DND-41 (cell line): ENCODE measurements around the gene DNAJA3.

ENCODE experiments used
- ATAC-seq: fragments of 200-7000 bp; cut with Tn5 transposase; 3 replicates; pipeline ENCODE4 v1.9.1; 2021; ENCODE audit warnings: low read depth; ENCODE audit not compliant: insufficient read depth
- DNase-seq: peaks from one replicate; pipeline ENCODE4 v3.0.0-alpha.2; 2020
- H2AFZ ChIP-seq: 2 replicates; pipeline ENCODE4 v1.6.0; 2012; ENCODE audit warnings: low read depth, low read length
- H3K27ac ChIP-seq: 2 replicates; pipeline ENCODE4 v1.5.1; 2012; ENCODE audit warnings: low read length, inconsistent platforms
- H3K27me3 ChIP-seq: fragments of 200-600 bp; sonication (generic); 2 replicates; pipeline ENCODE4 v1.6.0; 2012; ENCODE audit warnings: low read length, mild to moderate bottlenecking, inconsistent platforms; ENCODE audit not compliant: insufficient read depth, poor library complexity
- H3K36me3 ChIP-seq: 2 replicates; pipeline ENCODE4 v1.5.1; 2012; ENCODE audit warnings: low read length, inconsistent platforms; ENCODE audit not compliant: insufficient read depth
- H3K4me1 ChIP-seq: 2 replicates; pipeline ENCODE4 v1.5.1; 2012; ENCODE audit warnings: mild to moderate bottlenecking, low read length; ENCODE audit not compliant: insufficient read depth
- H3K4me2 ChIP-seq: 2 replicates; pipeline ENCODE4 v1.6.0; 2012; ENCODE audit warnings: mild to moderate bottlenecking, moderate library complexity, low read length, inconsistent platforms; ENCODE audit not compliant: insufficient read depth
- H3K4me3 ChIP-seq, 2 experiments: fragments of 200-600 bp in 1 of 2; shearing (Covaris generic) in 1 of 2; 2 replicates each; pipeline ENCODE4 v1.5.1; 2012 to 2016; ENCODE audit warnings: inconsistent platforms in 2 of 2, low read length in 2 of 2, mild to moderate bottlenecking in 2 of 2, low read depth in 1 of 2, moderate library complexity in 1 of 2
- H3K79me2 ChIP-seq: 2 replicates; pipeline ENCODE4 v1.6.0; 2012; ENCODE audit warnings: low read length, inconsistent platforms; ENCODE audit not compliant: insufficient read depth
- H3K9ac ChIP-seq: 2 replicates; pipeline ENCODE4 v1.6.0; 2012; ENCODE audit warnings: low read depth, mild to moderate bottlenecking, inconsistent platforms, low read length, moderate library complexity
- H3K9me3 ChIP-seq: 2 replicates; pipeline ENCODE4 v1.5.1; 2012; ENCODE audit warnings: low read length, moderate library complexity, mild to moderate bottlenecking, inconsistent platforms; ENCODE audit not compliant: insufficient read depth, severe bottlenecking
- H4K20me1 ChIP-seq: 2 replicates; pipeline ENCODE4 v1.6.0; 2012; ENCODE audit warnings: low read length; ENCODE audit not compliant: insufficient read depth
- EZH2 ChIP-seq: IDR thresholded peaks from 3 replicates; pipeline ENCODE4 v1.6.1; 2012; ENCODE audit warnings: borderline replicate concordance, low read depth, mild to moderate bottlenecking, moderate library complexity, low read length, inconsistent platforms; ENCODE audit not compliant: severe bottlenecking
- TF ChIP-seq, protein P1 (sequence below): IDR thresholded peaks from 2 replicates; pipeline ENCODE4 v1.5.1; 2012; ENCODE audit warnings: borderline replicate concordance, low read length, moderate library complexity, mild to moderate bottlenecking; ENCODE audit not compliant: poor library complexity, severe bottlenecking; ENCODE audit errors: extremely low read depth

The DNAJA3 gene

DNA sequence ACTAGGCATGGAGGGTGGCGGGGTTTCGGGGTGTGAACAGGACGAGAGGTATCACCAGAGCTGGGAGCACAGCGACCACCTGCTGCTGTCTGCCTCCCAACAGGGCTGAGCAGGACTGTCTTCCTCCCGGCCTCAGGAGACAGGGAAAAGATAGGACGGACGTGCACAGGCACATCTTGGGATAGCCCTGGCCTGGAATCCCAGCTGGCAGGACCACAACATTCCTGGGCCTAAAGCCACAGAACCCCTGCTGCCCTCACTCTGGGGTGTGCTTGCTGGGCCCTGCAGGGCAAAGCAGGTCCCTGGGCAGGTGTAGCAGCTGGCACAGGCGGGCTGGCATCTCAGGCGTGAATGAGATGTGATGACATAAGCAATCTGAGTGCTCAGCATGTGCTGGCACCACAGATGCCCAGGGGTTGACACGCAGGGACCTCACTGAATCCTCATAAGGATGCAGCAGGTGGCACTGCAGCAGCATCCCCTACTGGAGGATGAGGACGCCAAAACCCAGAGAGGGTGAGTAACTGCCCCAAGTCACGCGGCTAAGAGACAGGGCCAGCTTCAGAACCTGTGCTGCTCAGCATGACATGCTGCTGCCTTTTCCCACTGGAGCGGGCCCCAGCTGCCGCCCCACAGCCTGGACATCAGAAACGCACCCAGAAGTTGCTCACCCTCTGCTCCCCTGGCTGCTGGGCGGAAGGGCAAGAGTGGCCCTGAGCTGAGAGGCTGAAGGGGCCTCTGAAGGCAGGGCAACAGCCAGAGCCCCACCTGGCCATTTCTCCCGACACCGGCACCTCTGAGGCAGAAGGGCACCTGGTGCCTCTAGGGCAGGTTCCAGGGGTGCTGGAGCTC is 16.4 kb upstream of the DNAJA3 start:
- Histone ChIP-seq H3K36me3 (peaks cover 79% of the 10 kb centered on the region), H3K4me1 (peaks cover 12% of the 10 kb centered on the region)
- TF ChIP-seq, protein P1, sequence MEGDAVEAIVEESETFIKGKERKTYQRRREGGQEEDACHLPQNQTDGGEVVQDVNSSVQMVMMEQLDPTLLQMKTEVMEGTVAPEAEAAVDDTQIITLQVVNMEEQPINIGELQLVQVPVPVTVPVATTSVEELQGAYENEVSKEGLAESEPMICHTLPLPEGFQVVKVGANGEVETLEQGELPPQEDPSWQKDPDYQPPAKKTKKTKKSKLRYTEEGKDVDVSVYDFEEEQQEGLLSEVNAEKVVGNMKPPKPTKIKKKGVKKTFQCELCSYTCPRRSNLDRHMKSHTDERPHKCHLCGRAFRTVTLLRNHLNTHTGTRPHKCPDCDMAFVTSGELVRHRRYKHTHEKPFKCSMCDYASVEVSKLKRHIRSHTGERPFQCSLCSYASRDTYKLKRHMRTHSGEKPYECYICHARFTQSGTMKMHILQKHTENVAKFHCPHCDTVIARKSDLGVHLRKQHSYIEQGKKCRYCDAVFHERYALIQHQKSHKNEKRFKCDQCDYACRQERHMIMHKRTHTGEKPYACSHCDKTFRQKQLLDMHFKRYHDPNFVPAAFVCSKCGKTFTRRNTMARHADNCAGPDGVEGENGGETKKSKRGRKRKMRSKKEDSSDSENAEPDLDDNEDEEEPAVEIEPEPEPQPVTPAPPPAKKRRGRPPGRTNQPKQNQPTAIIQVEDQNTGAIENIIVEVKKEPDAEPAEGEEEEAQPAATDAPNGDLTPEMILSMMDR, result peak; percentile 15
- TF ChIP-seq EZH2, result no peak

DNA sequence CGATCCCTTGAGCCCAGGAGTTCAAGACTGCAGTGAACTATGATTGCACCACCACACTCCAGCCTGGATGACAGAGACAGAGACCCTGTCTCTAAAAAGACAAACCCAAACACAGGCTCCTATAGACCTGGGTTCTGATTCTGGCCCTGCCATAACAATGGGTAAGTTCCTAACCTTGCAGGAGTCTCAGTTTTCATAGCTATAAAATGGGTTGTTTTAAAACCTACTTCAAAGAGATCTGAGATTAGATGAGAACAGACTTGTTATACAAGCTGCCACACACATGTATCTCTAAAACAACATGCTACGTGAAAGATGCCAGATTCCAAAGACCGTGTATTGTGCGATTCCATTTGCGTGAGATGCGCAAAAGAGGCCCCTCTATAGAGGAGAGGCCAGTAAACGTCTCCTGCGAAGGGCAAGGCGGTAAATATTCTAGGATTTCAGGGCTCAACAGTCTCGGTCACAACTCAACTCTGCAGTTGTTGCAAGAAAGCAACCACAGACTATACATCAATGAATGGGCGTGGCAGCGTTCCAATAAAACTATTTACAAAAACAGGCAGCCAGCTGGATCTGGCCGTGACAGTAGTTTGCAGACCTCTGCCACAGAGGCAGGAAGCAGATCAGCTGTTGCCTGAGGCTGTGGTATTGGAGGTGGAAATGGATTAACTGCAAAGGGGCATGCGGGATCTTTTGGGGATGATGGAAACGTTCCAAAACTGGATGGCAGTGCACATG is 15.2 kb upstream of the DNAJA3 start:
- H4K20me1 ChIP-seq, result peaks cover 67% of the 10 kb centered on the region
- no peak overlapping the region for H3K4me3 ChIP-seq
- no peak for ATAC-seq
- no peaks in the 10 kb centered on the region for H3K9me3 ChIP-seq
- TF ChIP-seq, protein P1, result no peak
- TF ChIP-seq EZH2, result no peak
- peaks cover 69% of the 10 kb centered on the region for H3K36me3 ChIP-seq
- no peaks in the 10 kb centered on the region for H3K27me3 ChIP-seq
- no peak overlapping the region for H3K9ac ChIP-seq
- no peak overlapping the region for H3K27ac ChIP-seq
- no peak overlapping the region for H2AFZ ChIP-seq
- peaks cover 60% of the 10 kb centered on the region for H3K79me2 ChIP-seq
- peaks cover 24% of the 10 kb centered on the region for H3K4me1 ChIP-seq
- H3K4me2 ChIP-seq, result no peak overlapping the region
- no peak for DNase-seq

More for the DNA sequence above, 16.4 kb upstream of the DNAJA3 start:
- no peak overlapping the region for H3K9ac ChIP-seq
- no peak overlapping the region for H3K27ac ChIP-seq
- H3K4me3 ChIP-seq, result no peak overlapping the region
- H3K9me3 ChIP-seq, result no peaks in the 10 kb centered on the region
- no peak overlapping the region for H2AFZ ChIP-seq
- peaks cover 61% of the 10 kb centered on the region for H4K20me1 ChIP-seq
- H3K79me2 ChIP-seq, result peaks cover 48% of the 10 kb centered on the region
- DNase-seq (no peak), ATAC-seq (no peak)
- no peak overlapping the region for H3K4me2 ChIP-seq
- H3K27me3 ChIP-seq, result no peaks in the 10 kb centered on the region

DNA sequence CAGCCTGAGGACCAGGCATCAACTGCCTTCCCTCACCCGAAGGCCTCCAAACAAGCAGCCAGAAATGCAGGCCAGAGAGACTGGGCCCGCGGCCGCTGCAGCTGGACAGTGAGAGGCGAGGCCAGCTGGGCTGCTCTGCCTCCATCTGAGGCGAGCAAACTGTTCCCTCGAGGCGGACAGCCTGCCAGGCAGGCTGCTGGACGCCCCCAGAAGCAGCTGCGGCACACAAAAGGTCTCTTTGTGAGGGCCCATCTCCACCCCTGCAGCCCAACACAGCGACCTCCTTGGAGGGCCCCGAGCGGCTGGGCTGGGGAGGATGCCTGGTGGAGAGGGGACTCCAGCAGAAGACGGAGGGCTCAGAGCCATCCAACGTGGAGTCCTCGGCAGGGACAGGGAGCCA is 14.0 kb upstream of the DNAJA3 start:
- peaks cover 69% of the 10 kb centered on the region for H3K79me2 ChIP-seq

More for the DNA sequence above, 14.0 kb upstream of the DNAJA3 start:
- no peak overlapping the region for H3K4me2 ChIP-seq
- peaks cover 32% of the 10 kb centered on the region for H3K4me1 ChIP-seq
- no peak for DNase-seq
- H3K27me3 ChIP-seq, result no peaks in the 10 kb centered on the region
- H3K4me3 ChIP-seq, result no peak overlapping the region
- H3K9ac ChIP-seq, result no peak overlapping the region
- no peak for ATAC-seq
- no peak overlapping the region for H3K27ac ChIP-seq
- H3K9me3 ChIP-seq, result no peaks in the 10 kb centered on the region
- no peak overlapping the region for H2AFZ ChIP-seq
- peaks cover 69% of the 10 kb centered on the region for H4K20me1 ChIP-seq
- H3K36me3 ChIP-seq, result peaks cover 60% of the 10 kb centered on the region
- TF ChIP-seq, protein P1, result no peak
- no peak for TF ChIP-seq EZH2
